ENCODE data around the gene PAQR5. TPM values are rescaled to one million over a fixed set of nuclear protein-coding genes. Genes with fewer than 3 reads are reported as not detected.

The PAQR5 gene
- total and polyA plus RNA-seq, 9 of the 15 experiments (the other 6 are each of a cell fraction or from before 2014, with no cell fraction given): 0.04 to 0.08 TPM; not detected in 7

GRCh38 chr15:69400850-69401249 lies 102.1 kb downstream of the PAQR5 start:
- Histone ChIP-seq H3K9ac (ENCODE audit: insufficient read depth in 1 of 2, low read depth in 2 of 2, low read length in 2 of 2) (no peak overlapping the region), H2AFZ (ENCODE audit: low read depth, low read length) (no peak overlapping the region), H3K4me1 (replicated peaks in 1 of 2; ENCODE audit: control insufficient read depth in 2 of 2, insufficient read depth in 2 of 2, low read length in 2 of 2) (no peaks in the 10 kb centered on the region; a peak in 1 of 5 replicates), H3K27me3 (ENCODE audit: control insufficient read depth in 2 of 2, insufficient read depth in 2 of 2, low read length in 2 of 2) (peaks cover 0 to 42% of the 10 kb centered on the region in 2 experiments; a peak in 3 of 5 replicates), H3K79me2 (ENCODE audit: control insufficient read depth, insufficient read depth, low read length) (no peaks in the 10 kb centered on the region), H3K4me2 (ENCODE audit: insufficient read depth, low read length) (no peak overlapping the region), H3K9me3 (replicated peaks; ENCODE audit: control insufficient read depth, insufficient read depth, low read depth, low read length) (no peaks in the 10 kb centered on the region), H4K20me1 (replicated peaks; ENCODE audit: control insufficient read depth, insufficient read depth, low read length) (no peaks in the 10 kb centered on the region; the same call in 1 of the 2 replicates), H3K9me1 (ENCODE audit: control insufficient read depth, insufficient read depth, low read length) (no peaks in the 10 kb centered on the region), H3K27ac (ENCODE audit: extremely low read depth, low read depth, low read length) (no peak overlapping the region), H3K4me3 (no peak overlapping the region), H3K36me3 (ENCODE audit: control insufficient read depth, insufficient read depth, low read length) (no peaks in the 10 kb centered on the region)
- in situ Hi-C loops (cut with MboI) (loop anchor here (5.0 kb wide), 1 partner anchor 344 kb away; no protein-coding TSS in a partner anchor), intact Hi-C loops (cut with micrococcal nuclease) (no loop called here)
- ATAC-seq (peak; percentile 67), FAIRE-seq (no peak), DNase-seq (ENCODE audit: extremely low read depth in 1 of 4, low spot score in 3 of 4) (no peak)
- ChIA-PET CTCF (ENCODE audit: low intra/inter-chr PET ratio) (no interaction called here), POLR2A (interaction anchor here (1.7 kb wide), 1 partner anchor 11 kb away, joined by 6 read pairs; no protein-coding TSS in a partner anchor)
- no TSS peak for BruUV-seq (replicated peaks)
- 2% methylated on average over 5 of the region's 6 CpGs for WGBS (ENCODE audit: insufficient coverage, low coverage, missing lambda C conversion rate)
- no peak for TF ChIP-seq KHSRP (IDR thresholded peaks at IDR 0.05)
- no peak for TF ChIP-seq CEBPG (CRISPR knock-in tag; IDR thresholded peaks at IDR 0.05)
- TF ChIP-seq CEBPG (tag; conservative IDR thresholded peaks at IDR 0.05 in 1 of 2, IDR thresholded peaks at IDR 0.05 in 1 of 2): peak in 1 of 2 experiments; percentile 30; a peak in 1 of 4 replicates
- no peak for TF ChIP-seq ADNP (tag; IDR thresholded peaks at IDR 0.05)
- TF ChIP-seq HNRNPK (IDR thresholded peaks at IDR 0.05; ENCODE audit: low read depth, low read length, poor library complexity, severe bottlenecking): no peak
- no peak for TF ChIP-seq RBBP5 (IDR thresholded peaks at IDR 0.05; ENCODE audit: borderline replicate concordance, insufficient read depth, low read length, poor library complexity, severe bottlenecking)
- TF ChIP-seq ZC3H8 (IDR thresholded peaks at IDR 0.05): no peak
- TF ChIP-seq SMAD4 (CRISPR knock-in tag; conservative IDR thresholded peaks at IDR 0.05): no peak
- no peak for TF ChIP-seq ZFP30 (CRISPR knock-in tag; IDR thresholded peaks at IDR 0.05; ENCODE audit: borderline replicate concordance)
- TF ChIP-seq NCOR1 (IDR thresholded peaks at IDR 0.05): no peak
- no peak for TF ChIP-seq KDM1A (IDR thresholded peaks at IDR 0.05)
- no peak for TF ChIP-seq LEF1 (IDR thresholded peaks at IDR 0.05)
- peak; percentile 45 for TF ChIP-seq ATF3 (IDR thresholded peaks at IDR 0.05)
- no peak for TF ChIP-seq ATF3 (CRISPR knock-in tag; conservative IDR thresholded peaks at IDR 0.05)
- no peak for TF ChIP-seq BCL6 (CRISPR knock-in tag; IDR thresholded peaks at IDR 0.05)
- no peak for TF ChIP-seq ZNF324 (CRISPR knock-in tag; IDR thresholded peaks at IDR 0.05)
- no peak for TF ChIP-seq SMC3 (conservative IDR thresholded peaks at IDR 0.05; ENCODE audit: insufficient read depth, low read depth, low read length)
- TF ChIP-seq POU5F1 (IDR thresholded peaks at IDR 0.05; ENCODE audit: borderline replicate concordance, low read depth, low read length, partially characterized antibody): no peak
